NK-92 treated with Interleukin-12 subunit alpha and Interleukin-12 subunit beta, amount 100 ng/mL, for 24 hours (cell line): ENCODE measurements around the gene ALPG.
"Not testable (repeated sequence)": the region's sequence is repeated elsewhere in the genome, so short reads cannot be mapped to it uniquely, and the experiment has no call there.

ENCODE experiments used
- DNase-seq: peaks from one replicate; lab custom pipeline; 2025; lab: John Stamatoyannopoulos, UW

ALPG gene

DNA sequence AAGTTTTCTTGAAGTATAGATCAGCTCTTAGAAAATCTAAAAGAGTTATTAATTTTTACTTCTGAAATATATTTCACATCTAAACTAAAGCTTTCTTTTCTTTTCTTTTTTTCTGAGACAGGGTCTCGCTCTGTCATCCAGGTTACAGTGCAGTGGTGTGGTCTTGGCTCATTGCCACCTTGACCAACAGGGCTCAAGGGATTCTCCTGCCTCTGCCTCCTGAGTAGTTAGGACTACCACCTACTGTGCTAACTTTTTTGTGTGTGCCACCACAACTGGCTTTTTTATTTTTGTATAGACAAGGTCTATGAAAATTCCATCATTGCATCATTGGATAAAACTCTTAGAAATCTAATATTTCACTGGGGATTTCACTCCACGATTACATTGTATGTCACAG, 10.0 kb upstream of the ALPG start:
- no peak for DNase-seq

DNA sequence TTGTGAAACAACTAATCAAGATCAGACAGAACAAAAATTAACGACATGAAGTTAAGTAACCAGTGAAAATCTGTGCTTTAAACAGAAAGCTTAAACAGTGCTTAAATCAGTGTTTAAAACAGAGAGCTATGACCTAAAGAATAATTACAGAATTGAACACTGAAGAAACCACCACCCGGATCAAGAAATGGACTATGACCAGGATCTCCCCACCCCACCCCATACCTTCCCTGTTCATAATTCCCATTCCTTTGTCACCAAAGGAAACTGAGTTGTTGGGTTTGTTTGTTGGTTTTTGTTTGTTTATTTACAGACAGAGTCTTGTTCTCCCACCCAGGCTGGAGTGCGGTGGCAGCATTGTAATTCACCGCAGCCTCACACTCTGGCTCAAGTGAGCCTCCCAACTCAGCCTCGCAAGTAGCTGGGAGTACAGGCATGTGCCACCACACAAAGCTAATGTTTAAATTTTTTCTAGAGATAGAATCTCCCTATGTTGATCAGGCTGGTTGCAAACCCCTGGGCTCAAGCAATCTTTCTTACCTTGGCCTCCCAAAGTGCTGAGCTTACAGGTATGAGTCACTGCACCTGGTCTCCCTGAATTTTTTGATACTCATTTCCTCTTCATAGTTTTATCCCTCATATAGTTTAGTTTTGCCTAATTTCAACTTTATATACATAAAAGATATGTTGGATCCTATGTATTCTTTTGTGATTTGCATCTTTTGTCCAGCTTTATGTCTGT, 8.2 kb upstream of the ALPG start:
- no peak for DNase-seq

- no peak for DNase-seq
These were observed 6.2 kb upstream of the ALPG start for GRCh38 chr2:232400256-232401015.

- DNase-seq: no peak
These were observed 4.1 kb upstream of the ALPG start for GRCh38 chr2:232402518-232402917.

- no peak for DNase-seq
These were observed 617 bp upstream of the ALPG start for GRCh38 chr2:232405943-232406510.

DNA sequence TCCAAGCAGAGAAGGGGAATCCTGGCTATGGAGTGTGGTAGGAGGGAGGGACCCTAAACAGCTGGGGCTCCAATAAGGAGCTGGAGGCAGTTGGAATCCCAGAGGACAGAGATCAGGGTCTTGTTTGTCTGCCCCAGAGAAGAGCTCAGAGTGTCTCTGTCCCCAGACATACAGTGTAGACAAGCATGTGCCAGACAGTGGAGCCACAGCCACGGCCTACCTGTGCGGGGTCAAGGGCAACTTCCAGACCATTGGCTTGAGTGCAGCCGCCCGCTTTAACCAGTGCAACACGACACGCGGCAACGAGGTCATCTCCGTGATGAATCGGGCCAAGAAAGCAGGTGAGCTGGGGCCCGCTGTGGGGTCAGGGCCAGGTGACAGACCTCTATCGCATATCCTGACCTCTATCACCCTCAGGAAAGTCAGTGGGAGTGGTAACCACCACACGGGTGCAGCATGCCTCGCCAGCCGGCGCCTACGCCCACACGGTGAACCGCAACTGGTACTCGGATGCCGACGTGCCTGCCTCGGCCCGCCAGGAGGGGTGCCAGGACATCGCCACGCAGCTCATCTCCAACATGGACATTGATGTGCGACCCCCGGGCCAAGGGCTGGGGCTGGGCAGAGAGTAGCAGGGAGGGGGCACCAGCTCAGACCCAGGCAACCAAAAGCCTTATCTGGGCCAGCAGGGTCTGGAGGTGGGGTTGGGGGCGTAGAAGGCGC, 945 bp downstream of the ALPG start:
- not testable (repeated sequence) for DNase-seq

- not testable (repeated sequence) for DNase-seq
These were observed 1.6 kb downstream of the ALPG start for GRCh38 chr2:232408269-232408668.

GRCh38 chr2:232409617-232410016, 3.0 kb downstream of the ALPG start:
- DNase-seq: not testable (repeated sequence)

DNA sequence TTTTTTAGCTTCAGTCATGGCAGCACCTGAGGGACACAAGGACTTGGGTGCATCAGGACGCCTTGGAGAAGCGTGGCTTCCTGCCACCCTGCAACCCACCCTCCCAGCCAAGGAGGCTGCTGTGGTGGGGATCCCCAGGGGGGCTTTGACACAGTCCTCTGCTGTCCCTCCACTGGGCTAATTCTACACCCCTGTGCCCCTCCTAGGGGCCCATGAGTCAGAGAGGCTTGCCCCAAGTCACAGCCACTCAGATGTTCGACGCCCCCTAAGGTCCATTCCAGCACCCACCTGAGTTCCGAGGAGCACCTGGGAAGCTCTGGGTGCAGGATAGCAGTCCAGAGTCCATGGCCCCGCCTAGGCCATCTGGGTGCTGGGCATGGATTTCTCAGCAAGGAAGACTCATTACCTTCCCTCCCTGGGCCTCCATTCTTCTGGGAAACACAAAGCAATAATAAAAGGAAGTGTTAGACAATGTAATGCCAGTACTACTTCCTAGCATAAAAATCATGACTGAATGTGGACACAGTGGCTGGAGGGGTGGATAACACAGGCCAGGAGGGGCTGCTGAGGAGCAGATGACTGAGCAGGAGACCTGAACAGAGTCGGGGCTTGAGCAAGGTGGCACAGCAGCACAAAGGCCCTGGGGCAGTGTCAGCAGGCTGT, 3.7 kb downstream of the ALPG start:
- no peak for DNase-seq

DNA sequence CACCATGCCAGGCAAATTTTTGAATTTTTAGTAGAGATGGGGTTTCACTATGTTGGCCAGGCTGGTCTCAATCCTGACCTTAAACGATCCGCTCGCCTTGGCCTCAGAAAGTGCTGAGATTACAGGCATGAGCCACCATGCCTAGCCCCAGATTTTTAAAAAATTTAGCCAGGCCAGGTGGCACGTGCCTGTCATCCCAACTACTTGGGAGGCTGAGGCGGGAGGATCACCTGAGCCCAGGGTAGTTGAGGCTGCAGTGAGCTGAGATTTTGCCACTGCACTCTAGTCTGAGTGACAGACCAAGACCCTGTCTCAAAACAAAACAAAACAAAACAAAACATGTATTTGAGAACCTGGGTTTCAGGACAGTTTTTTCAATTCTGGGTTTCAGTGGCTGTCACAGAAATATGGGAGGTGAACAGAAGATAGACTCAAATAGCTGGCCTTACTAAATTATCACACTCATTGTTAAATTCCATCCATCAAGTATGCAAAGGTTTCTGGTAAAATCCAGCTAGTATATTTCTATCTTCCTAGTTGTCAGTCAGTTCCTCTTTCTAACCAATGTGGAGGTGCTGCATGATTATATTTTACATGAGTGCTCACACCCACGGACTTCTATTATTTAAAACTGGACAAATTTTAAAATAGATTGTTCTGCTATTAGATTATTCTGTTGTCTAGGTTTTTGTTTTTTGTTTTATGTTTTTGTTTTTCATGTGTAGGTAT, 5.4 kb downstream of the ALPG start:
- no peak for DNase-seq

DNA sequence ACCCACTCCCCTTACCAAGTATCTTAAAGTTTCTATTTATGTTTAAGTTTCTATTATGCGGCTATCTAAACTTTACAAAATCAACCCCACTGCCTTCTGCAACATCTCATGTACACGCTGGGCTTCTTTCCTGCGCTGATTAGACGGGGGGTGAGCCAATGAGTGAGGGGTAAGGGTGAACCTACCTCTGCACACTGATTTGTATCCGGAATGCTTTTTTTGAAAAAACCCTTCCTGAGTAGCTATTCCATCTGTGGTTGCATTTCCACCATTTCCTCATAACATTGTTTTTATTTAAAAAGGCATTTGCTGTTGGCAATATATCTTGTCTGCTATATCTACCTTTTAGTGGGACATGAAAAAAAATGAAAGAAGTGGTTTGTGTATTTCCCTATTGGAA, 6.3 kb downstream of the ALPG start:
- no peak for DNase-seq

GRCh38 chr2:232415138-232415690, 8.6 kb downstream of the ALPG start:
- DNase-seq: no peak

DNA sequence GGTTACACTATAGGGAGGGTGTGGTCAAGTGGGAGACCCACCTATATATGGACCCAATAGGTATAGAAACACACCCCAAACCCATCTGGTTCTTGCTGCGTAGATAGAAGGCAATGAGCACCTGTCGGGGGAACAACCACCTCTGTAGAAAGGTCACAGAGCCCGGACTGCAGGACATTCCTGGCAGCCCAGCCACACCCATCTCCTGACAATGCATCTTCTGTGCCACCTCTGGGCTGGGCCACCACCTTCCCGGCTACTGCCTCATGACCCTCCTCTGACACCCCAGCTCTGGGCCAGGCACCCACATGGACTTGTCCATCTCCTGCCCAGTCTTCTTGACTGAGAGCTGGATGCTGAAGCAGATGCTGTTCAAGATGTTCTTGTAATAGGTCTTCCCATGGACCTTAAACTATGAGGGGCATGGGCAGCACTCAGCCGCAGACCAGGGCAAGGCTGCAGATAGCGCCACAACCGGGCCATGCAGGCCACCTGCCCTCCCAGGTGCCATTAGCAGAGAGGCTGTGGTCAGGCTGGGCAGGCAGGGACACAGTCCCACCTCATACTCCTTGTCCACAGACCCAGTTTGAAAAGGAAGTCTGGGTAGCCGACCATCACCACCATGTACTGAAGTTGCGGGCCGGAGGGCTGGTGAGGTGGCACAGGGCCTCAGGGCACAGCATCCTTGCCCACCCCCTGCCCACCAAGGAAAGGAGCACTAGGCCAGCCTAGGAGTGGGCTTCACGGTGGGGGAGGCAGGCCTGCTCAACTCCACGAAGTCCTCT, 9.3 kb downstream of the ALPG start:
- no peak for DNase-seq

GRCh38 chr2:232416521-232417470, 10.2 kb downstream of the ALPG start:
- DNase-seq: no peak

GRCh38 chr2:232417489-232417888, 10.8 kb downstream of the ALPG start:
- DNase-seq: no peak

- DNase-seq: no peak
These were observed 11.4 kb downstream of the ALPG start for GRCh38 chr2:232418056-232418455.

DNA sequence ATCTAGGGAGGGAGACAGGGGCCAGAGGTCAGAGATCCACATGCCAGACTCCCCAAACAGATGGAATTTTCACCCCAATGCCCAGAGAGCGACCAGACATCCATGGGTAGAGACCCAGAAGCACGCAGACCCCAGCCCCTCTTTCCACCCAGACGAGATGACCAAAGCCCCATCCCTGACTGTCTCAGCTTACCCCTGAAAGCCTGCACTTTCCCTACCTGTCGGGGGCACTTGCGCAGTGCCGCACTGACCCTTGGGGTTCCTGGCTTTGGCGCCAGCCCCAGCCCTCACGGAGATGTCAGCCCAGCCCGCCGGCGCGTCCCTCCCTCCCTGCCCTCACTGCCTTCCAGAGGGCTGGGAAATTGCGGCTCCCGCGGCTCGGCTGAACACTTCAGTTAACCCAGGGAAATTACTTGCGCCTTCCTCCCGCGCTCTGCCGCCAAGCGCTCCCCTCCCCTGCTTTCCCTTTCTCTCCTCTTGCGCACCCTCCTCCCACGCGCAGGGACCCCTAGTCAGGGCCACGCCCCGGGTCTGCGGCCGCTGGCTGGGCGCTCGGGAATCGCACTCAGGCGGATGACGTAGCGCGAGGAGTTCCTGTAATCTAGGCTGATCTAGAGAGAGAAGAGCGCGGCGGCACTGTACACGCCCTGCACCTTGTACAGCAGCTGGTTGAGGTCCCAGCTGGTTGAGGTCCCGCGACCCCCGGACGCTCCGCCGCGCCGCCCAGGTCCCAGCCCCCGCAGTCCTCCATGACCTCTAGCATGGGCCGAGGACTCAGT, 12.0 kb downstream of the ALPG start:
- no peak for DNase-seq
